Fibroblast of skin of abdomen (primary cell): ENCODE measurements around the gene MYMK.

Experiments
- DNase-seq: peaks from one replicate; pipeline ENCODE4 v3.0.0-alpha.2; 2013

MYMK gene

DNA sequence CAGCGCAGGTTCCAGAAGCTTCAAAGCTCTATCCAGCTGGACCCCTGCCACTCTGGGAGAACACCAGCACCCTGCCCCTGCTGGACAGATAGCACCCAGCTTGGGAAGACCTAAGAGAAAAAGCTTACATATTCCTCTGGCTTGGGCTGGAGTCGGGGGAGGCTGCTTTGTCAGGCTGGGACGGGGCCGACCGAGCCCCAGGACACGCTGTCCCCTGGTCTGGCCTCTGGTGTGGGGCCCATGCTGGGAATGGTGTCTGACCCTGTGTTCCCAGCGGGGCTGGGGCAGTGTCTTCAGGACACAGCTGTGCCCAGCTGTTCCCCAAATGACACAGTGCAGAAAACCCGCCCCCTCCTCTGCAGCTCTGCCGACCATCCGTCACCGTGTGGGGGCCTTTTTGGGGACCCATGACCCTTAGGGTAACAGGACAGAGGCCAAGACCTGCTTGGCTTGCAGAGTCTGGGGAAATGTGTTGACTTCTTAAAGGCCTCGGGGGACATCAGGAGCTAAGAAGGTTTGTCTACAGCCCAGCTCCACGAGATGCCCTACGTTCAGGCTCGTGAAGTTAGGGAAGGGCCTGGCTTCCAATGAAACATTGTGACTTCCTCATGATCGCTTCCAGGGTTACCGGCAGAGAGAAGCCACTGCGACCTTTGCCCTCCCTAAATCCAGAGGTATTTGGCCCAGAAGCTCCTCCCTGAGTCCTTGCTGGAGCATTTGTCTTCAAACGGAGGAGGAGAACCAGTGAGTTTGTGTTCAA, 25.4 kb downstream of the MYMK start:
- no peak for DNase-seq

- DNase-seq = no peak
Observed at GRCh38 chr9:133496861-133497842, 27.6 kb downstream of the MYMK start.

DNA sequence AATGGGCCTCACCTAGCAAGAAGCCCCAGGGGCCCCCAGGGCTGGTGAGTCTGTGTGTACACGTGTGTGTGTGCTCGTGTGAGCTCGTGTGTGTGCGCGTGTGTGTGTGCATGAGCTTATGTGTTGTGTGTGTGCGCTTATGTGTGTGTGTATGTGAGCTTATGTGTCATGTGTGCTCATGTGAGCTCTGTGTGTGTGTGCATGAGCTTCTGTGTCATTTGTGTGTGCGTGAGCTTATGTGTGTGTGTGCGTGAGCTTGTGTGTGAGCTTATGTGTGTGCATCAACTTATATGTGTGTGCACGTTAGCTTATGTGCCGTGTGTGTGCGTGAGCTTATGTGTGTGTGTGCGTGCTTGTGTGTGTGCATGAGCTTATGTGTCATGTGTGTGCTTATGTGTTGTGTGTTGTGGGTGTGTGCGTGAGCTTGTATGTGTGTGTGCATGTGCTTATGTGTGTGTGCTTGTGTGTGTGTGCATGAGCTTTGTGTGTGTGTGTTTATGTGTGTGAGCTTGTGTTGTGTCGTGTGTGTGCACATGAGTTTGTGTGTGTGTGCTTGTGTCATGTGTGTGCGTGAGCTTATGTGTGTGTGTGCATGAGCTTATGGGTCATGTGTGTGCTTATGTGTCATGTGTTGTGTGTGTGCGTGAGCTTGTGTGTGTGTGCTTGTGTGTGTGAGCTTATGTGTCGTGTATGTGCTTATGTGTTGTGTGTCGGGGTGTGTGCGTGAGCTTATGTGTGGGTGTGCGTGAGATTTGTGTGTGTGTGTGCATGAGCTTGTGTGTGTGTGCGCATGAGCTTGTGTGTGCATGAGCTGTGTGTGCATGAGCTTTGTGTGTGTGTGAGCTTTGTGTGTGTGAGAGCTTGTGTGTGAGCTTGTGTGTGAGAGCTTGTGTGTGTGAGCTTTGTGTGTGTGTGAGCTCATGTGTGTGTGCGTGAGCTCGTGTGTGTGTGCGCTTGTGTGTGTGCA, 29.1 kb downstream of the MYMK start:
- no peak for DNase-seq

GRCh38 chr9:133494636-133495326, 30.0 kb downstream of the MYMK start:
- DNase-seq = no peak

- DNase-seq = no peak
Observed at GRCh38 chr9:133493845-133494540, 30.8 kb downstream of the MYMK start.

DNA sequence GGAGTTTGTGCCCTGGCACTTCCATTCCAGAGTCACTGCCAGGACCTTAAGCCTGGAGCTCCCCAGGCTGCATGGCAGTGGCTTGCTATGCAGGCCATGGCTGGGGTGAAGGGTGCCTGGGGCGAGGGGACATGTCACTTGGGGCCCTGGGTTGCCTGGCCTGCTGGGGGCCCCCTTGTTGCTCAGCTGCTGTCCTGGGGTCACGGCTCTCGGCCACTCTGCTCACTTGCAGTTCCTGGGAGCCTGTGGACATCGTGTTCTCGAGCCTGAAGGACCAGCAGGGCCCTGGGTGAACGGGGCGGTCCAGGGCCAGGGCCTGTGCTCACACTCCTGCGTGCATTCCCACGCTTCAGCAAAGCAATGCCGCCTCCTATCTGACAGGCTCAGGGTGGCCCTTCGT, 31.3 kb downstream of the MYMK start:
- no peak for DNase-seq

DNA sequence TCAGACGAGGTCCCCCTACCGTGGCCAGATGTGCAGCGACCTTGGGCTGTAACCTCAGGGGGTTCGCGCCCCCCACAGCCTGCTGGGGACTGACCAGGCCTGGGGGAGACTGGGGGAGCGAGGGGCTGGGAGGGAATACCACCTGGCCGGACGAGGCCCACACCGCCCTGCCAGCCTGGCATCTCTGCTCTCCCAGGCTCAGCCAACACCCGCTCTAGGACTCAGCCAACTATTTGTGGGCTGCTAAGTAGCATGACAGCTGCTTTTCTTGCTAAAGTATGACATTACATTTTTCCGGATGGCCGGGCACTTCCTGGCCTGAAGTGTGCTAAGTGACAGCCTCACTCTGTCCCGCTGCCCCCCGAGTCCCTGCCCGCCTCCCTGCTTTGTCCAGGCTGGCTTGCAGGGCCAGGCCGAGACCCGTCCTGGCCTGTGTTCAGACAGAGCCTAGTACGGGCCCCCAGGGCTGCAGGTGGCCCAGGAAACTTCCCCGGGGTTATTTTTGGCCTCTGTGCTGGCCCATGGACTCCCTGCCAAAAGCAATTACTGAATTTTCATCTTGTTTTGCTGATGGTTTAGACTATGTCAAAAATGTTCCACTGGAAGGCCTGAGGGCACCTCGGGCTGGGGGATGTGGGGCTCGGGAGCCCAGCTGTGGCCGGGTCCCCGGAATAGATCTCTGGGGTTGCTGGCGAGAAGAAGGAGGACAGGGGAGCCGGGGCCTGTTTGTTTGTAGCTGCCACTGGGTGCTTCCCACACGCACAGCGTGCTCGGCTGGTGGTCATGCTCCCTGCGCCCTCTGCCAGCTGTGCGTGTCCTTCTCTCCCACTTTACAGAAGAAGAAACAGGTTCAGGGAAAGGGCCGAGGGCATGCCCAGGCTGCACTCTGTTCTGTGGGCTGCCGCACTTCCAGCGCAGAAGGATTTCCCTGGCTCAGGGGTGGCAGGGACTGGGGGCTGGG, 32.4 kb downstream of the MYMK start:
- no peak for DNase-seq

- DNase-seq = no peak
Observed at GRCh38 chr9:133491656-133491925, 33.2 kb downstream of the MYMK start.

DNA sequence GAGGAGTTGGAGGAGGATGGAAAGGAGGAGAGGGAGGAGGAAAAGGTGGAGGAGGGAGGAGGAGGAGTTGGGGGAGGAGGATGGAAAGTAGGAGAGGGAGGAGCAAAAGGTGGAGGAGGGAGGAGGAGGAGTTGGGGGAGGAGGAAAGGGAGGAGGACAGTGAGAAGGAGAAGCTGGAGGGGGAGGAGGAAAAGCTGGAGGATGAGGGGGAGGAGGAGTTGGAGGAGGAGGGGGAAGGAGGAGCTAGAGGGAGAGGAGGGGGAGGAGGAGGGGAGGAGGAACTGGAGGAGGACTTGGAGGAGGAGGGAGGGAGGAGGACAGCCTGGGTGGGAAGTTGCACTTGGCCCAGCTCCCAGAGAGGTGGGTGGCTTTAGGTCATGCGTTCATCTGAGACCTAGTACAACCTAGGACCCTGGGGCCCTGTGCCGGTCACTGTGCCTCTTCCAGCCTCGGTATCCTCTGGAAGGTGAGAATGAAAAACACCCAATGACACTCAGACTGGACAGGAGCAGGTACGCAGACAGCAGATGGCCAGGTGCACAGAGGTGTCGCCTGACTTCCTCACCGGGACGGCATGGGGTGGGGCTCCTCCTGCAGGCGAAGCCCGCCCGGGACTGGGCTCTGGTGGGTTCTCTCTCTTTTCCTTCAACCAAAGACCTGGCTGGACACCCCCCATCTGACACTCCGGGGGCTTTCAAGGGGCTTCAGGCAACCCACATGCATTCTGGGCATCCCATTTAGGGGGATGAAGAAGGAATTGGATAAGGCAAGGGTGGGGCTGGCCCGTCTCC, 33.7 kb downstream of the MYMK start:
- no peak for DNase-seq

- no peak for DNase-seq
Observed at GRCh38 chr9:133490201-133490681, 34.5 kb downstream of the MYMK start.

DNA sequence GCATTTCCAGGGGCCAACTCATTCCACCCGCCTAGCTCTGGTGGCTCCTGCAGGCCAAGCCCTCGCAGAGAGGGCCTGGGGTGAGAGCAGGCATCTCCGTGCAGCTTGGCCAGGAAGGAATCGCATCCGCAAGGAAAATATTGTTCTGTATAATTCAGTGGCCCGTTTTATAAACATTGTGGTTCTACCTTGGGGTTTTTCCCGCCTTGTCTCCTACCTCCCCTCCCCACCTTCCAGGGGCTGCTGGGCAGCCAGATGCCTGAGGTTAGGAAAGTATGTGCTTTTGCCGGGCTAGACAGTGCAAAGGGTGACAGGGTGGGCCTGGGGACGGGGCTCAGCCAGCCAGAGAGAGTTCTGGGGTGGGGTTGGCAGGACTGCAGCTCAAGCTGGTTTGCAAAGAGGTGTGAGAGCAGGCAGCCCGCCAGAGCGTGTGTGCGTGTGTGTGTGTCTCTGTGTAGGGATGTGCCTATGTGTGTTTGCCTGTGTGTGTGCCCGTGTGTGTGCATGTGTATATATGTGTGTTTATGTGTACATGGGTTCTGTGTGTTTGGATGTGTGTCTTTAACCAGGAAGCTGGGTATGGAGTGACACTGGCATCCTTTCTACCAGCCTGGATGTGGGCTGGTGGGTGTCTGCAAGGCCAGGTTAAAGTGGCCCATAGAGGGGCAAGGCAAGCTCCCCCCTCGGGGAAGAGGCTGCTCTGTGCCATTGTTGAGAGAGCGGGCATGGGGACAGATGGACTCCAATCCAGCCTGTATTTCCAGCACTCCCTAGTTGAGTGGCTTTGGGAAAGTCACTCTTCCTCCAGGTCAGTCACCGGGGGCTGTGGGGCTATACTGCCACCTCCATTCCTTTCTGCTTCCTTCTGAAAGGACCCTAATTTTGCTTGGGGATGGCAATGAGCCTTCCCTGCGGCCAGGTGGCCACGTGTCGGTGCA, 35.2 kb downstream of the MYMK start:
- DNase-seq = no peak

- no peak for DNase-seq
Observed at GRCh38 chr9:133488686-133489252, 36.0 kb downstream of the MYMK start.

DNA sequence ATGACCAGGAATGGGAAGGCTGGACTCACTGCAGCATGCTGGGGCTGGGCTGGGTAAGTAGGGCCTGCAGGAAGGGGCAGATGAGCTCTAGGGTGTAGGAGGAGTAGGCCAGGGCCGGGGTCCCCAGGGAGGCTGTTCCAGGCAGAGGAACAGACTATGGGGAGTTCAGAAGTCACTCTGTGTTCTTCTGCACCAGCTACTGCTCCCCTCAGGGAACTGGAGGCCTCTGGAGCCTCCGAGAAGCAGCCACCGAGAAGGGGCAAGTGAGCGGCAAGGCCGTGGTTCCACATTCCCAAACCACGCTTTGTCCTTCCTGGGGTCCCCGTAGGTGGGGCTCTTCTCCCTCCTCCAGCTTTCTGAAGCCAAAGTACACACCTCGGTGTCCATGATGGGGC, 37.4 kb downstream of the MYMK start:
- DNase-seq = no peak

- DNase-seq = no peak
Observed at GRCh38 chr9:133485531-133486260, 39.1 kb downstream of the MYMK start.

GRCh38 chr9:133484671-133485437, 39.9 kb downstream of the MYMK start:
- DNase-seq = no peak

GRCh38 chr9:133483611-133484010, 41.1 kb downstream of the MYMK start:
- no peak for DNase-seq
